Measurements from ENCODE around the gene ITGAD.

The ITGAD gene

GRCh38 chr16:31393056-31393455 is at the start of gene ITGAD:
ITGAD (plus strand) TSS chr16:31393335; CDS start chr16:31393361, 26 bp downstream.
- DNase-seq (ENCODE audit: low spot score), result no peak

GRCh38 chr16:31344712-31345111 is 48.4 kb upstream of the ITGAD start:
- DNase-seq (ENCODE audit: low spot score), result no peak

- no peak for DNase-seq (ENCODE audit: low spot score)
Observed at GRCh38 chr16:31347445-31347844, 45.7 kb upstream of the ITGAD start.

- DNase-seq (ENCODE audit: low spot score), result no peak
Observed at GRCh38 chr16:31348579-31348978, 44.6 kb upstream of the ITGAD start.

- DNase-seq (ENCODE audit: low spot score), result no peak
Observed at GRCh38 chr16:31350275-31351005, 42.7 kb upstream of the ITGAD start.

GRCh38 chr16:31351246-31351941 is 41.7 kb upstream of the ITGAD start:
- no peak for DNase-seq (ENCODE audit: low spot score)

GRCh38 chr16:31351942-31352325 is 41.2 kb upstream of the ITGAD start:
- no peak for DNase-seq (ENCODE audit: low spot score)

- no peak for DNase-seq (ENCODE audit: low spot score)
Observed at GRCh38 chr16:31352376-31353115, 40.6 kb upstream of the ITGAD start.

- no peak for DNase-seq (ENCODE audit: low spot score)
Observed at GRCh38 chr16:31354394-31355291, 38.5 kb upstream of the ITGAD start, which contains the start of gene ITGAX. ITGAX (plus strand) TSS chr16:31355176; CDS start chr16:31355255, 79 bp downstream.

DNA sequence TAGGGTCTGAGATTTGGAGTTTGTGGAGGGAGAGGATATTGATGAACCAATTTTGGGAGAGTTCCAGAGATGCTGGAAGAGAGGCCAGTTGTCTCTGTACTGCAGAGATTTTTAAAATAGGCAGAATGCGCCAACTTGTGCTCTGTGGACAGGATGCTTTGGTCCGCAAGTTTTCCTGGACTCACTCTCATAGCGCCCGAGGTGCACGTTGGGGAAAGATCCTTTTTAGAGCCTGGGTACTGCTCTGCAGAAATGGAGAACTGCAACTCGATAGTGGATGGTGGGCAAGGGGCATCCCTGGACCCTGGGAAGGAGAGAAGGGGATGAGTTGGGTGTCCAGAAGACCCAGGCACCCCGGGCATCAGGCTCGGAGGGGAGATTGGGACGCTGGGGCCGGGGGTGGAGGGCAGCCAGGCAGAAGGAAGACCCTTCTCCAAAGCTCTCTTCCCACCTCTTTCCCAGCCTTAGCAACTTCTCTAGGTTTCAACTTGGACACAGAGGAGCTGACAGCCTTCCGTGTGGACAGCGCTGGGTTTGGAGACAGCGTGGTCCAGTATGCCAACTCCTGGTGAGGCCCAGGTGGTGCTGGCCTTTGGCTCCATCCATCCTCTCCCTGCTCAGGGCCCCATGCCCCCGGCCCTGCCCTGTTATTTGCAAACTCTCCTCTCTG is 37.6 kb upstream of the ITGAD start:
- no peak for DNase-seq (ENCODE audit: low spot score)

GRCh38 chr16:31356566-31357323 is 36.4 kb upstream of the ITGAD start:
- DNase-seq (ENCODE audit: low spot score), result no peak

- DNase-seq (ENCODE audit: low spot score), result no peak
Observed at GRCh38 chr16:31357324-31358109, 35.6 kb upstream of the ITGAD start.

GRCh38 chr16:31360251-31360650 is 32.9 kb upstream of the ITGAD start:
- no peak for DNase-seq (ENCODE audit: low spot score)

DNA sequence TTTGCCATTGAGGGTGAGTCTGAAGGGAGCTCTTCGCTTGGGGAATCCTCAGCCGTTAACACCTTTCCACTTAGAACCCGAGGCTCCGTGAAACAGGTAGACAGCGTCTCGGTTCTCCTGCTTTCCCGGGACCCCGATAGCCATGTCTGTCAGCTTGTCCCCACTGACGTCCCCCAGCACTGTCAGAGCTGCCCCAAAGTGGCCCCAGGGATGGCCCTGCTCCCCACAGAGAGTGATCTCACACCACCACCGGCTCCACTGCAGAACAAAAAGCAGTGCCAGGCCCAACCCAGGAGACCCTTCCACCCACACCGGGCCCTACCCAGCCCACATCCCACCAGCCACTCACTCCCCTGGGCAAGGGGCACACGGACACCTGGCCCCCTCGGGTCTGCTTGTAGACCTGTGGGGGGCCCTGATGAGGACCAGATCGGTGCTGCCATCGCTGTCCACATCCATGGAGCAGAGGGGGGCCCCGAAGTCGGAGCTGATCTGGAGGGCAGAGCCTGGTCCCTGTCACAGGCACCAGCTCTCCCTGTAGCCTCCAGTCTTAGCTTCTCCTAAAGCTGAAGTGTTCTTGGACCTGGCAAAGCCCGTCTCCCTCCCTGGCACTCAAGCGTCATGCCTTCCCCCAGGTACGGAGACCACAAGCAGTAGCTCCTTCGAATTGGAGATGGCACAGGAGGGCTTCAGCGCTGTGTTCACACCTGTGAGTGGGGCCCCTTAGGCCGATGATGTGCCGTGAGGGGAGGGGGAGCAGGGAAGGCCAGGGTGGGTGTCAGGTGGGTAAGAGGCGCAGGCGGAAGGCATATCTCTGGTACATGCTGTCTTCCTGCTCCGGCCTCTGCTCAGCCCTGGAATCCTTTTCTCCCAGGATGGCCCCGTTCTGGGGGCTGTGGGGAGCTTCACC is 31.7 kb upstream of the ITGAD start:
- no peak for DNase-seq (ENCODE audit: low spot score)

GRCh38 chr16:31362476-31363405 is 30.4 kb upstream of the ITGAD start:
- DNase-seq (ENCODE audit: low spot score), result no peak

DNA sequence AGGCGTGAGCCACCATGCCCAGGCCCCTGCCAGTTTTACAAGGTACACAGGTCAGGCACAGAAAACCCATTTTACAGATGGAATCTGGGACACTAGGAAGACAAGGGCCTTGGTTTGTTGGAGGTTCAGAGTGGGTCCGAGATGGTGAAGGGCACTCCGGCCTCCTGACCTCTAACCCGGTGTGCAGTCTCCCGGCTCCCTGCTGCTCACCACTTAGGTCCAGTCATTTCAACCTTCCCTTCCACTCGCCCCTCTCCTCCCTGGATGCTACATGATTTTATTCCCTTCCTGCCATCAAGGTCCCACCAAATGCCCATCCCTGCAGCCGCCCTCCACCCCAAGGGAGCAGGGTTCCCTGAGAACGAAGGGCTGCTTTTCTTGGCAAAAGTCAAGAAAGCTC is 29.4 kb upstream of the ITGAD start:
- no peak for DNase-seq (ENCODE audit: low spot score)

DNA sequence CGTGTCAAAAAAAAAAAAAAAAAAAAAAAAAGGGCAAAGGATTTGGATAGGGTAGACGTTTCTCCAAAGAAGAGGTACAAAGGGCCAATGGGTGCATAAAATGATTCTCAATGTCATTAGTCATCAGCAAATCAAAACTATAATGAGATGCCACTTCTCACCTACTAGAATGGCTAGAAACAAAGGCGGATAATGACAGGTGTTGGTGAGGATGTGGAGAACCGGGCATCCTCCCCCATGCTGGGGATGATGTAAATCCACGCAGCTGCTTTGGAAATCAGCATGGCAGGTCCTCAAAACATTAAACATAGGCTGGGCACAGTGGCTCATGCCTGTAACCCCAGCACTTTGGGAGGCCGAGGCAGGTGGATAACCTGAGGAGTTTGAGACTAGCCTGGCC is 28.7 kb upstream of the ITGAD start:
- DNase-seq (ENCODE audit: low spot score), result no peak
